ENCODE data around the gene PCCA. TPM values are rescaled to one million over a fixed set of nuclear protein-coding genes. Genes with fewer than 3 reads are reported as not detected.

Gene PCCA
- total RNA-seq, 3 donors from 2014 or later, result 46.6 to 69.8 (median 64.7) TPM

- H3K27ac ChIP-seq, result no peak overlapping the region
- TF ChIP-seq CTCF (IDR thresholded peaks at IDR 0.05) (no peak), POLR2AphosphoS5 (IDR thresholded peaks at IDR 0.05) (no peak), POLR2A (IDR thresholded peaks at IDR 0.05) (no peak)
- no peaks in the 10 kb centered on the region for H3K4me1 ChIP-seq
- peaks cover 8% of the 10 kb centered on the region in 2 donors for H3K9me3 ChIP-seq
- H3K27me3 ChIP-seq, result no peaks in the 10 kb centered on the region
- H3K4me3 ChIP-seq, result no peak overlapping the region
- H3K36me3 ChIP-seq, result no peaks in the 10 kb centered on the region
- intact Hi-C loops (cut with DNase I; ENCODE audit: low total_unique reads), result no loop called here
- DNase-seq (ENCODE audit: low spot score in 2 of 2), result no peak
Observed at GRCh38 chr13:100125946-100126345, 37.1 kb downstream of the PCCA start.

- Histone ChIP-seq H3K4me3 (no peak overlapping the region), H3K36me3 (no peaks in the 10 kb centered on the region), H3K27me3 (no peaks in the 10 kb centered on the region), H3K9me3 (no peaks in the 10 kb centered on the region), H3K27ac (no peak overlapping the region), H3K4me1 (no peaks in the 10 kb centered on the region)
- TF ChIP-seq CTCF (IDR thresholded peaks at IDR 0.05), result no peak
- intact Hi-C loops (cut with DNase I; ENCODE audit: low total_unique reads), result no loop called here
- DNase-seq (ENCODE audit: low spot score in 2 of 2), result no peak
Observed at GRCh38 chr13:100128373-100128772, 39.5 kb downstream of the PCCA start.

GRCh38 chr13:100128838-100129237 lies 39.9 kb downstream of the PCCA start:
- intact Hi-C loops (cut with DNase I; ENCODE audit: low total_unique reads), result no loop called here
- Histone ChIP-seq H3K9me3 (no peaks in the 10 kb centered on the region), H3K4me1 (no peaks in the 10 kb centered on the region), H3K27me3 (no peaks in the 10 kb centered on the region), H3K4me3 (no peak overlapping the region), H3K27ac (no peak overlapping the region), H3K36me3 (no peaks in the 10 kb centered on the region)
- no peak for DNase-seq (ENCODE audit: low spot score in 2 of 2)
- TF ChIP-seq POLR2A (IDR thresholded peaks at IDR 0.05), result no peak
- no peak for TF ChIP-seq CTCF (IDR thresholded peaks at IDR 0.05)
- TF ChIP-seq POLR2AphosphoS5 (IDR thresholded peaks at IDR 0.05), result no peak

GRCh38 chr13:100129605-100130004 lies 40.7 kb downstream of the PCCA start:
- Histone ChIP-seq H3K27ac (no peak overlapping the region), H3K4me3 (no peak overlapping the region), H3K4me1 (no peaks in the 10 kb centered on the region), H3K27me3 (no peaks in the 10 kb centered on the region), H3K36me3 (no peaks in the 10 kb centered on the region), H3K9me3 (no peaks in the 10 kb centered on the region)
- no peak for DNase-seq (ENCODE audit: low spot score in 2 of 2)
- intact Hi-C loops (cut with DNase I; ENCODE audit: low total_unique reads), result no loop called here
- TF ChIP-seq CTCF (IDR thresholded peaks at IDR 0.05) (no peak), POLR2A (IDR thresholded peaks at IDR 0.05) (no peak), POLR2AphosphoS5 (IDR thresholded peaks at IDR 0.05) (no peak)

- DNase-seq (ENCODE audit: low spot score in 2 of 2), result no peak
- no peaks in the 10 kb centered on the region for H3K27me3 ChIP-seq
- H3K36me3 ChIP-seq, result no peaks in the 10 kb centered on the region
- H3K4me1 ChIP-seq, result no peaks in the 10 kb centered on the region
- H3K4me3 ChIP-seq, result no peak overlapping the region
- TF ChIP-seq POLR2A (IDR thresholded peaks at IDR 0.05) (no peak), CTCF (IDR thresholded peaks at IDR 0.05) (no peak), POLR2AphosphoS5 (IDR thresholded peaks at IDR 0.05) (no peak)
- intact Hi-C loops (cut with DNase I; ENCODE audit: low total_unique reads), result no loop called here
- no peak overlapping the region for H3K27ac ChIP-seq
- H3K9me3 ChIP-seq, result no peaks in the 10 kb centered on the region
Observed at GRCh38 chr13:100130092-100130491, 41.2 kb downstream of the PCCA start.

All from breast epithelium (tissue), 4 donors.